ENCODE measurements around the gene SNAPC2.

SNAPC2 gene

GRCh38 chr19:7968796-7969554 is 48.8 kb downstream of the SNAPC2 start:
- no peak overlapping the region for H3K4me3 ChIP-seq (ENCODE audit: low read depth, low read length)
- no peak for DNase-seq (ENCODE audit: low read depth)
- TF ChIP-seq MAX (IDR thresholded peaks at IDR 0.05; ENCODE audit: low read depth, low read length) (no peak), CTCF (IDR thresholded peaks at IDR 0.05; ENCODE audit: low read depth, low read length) (no peak), POLR2A (IDR thresholded peaks at IDR 0.05; ENCODE audit: extremely low read depth, insufficient read length) (no peak), MYC (IDR thresholded peaks at IDR 0.05; ENCODE audit: low read depth, low read length) (no peak)

GRCh38 chr19:7969555-7969939 is 49.4 kb downstream of the SNAPC2 start:
- no peak for DNase-seq (ENCODE audit: low read depth)
- no peak for TF ChIP-seq CTCF (IDR thresholded peaks at IDR 0.05; ENCODE audit: low read depth, low read length)
- TF ChIP-seq POLR2A (IDR thresholded peaks at IDR 0.05; ENCODE audit: extremely low read depth, insufficient read length) = no peak
- no peak for TF ChIP-seq MAX (IDR thresholded peaks at IDR 0.05; ENCODE audit: low read depth, low read length)
- no peak for TF ChIP-seq MYC (IDR thresholded peaks at IDR 0.05; ENCODE audit: low read depth, low read length)
- no peak overlapping the region for H3K4me3 ChIP-seq (ENCODE audit: low read depth, low read length)

- peak; percentile 57 for DNase-seq (ENCODE audit: low read depth)
- H3K4me3 ChIP-seq (ENCODE audit: low read depth, low read length) = no peak overlapping the region
- TF ChIP-seq MYC (IDR thresholded peaks at IDR 0.05; ENCODE audit: low read depth, low read length) (no peak), CTCF (IDR thresholded peaks at IDR 0.05; ENCODE audit: low read depth, low read length) (peak; percentile 78)
Measured at GRCh38 chr19:7970716-7971448, 50.7 kb downstream of the SNAPC2 start.

- no peak for DNase-seq (ENCODE audit: low read depth)
- H3K4me3 ChIP-seq (ENCODE audit: low read depth, low read length) = no peak overlapping the region
- TF ChIP-seq CTCF (IDR thresholded peaks at IDR 0.05; ENCODE audit: low read depth, low read length) (no peak), MYC (IDR thresholded peaks at IDR 0.05; ENCODE audit: low read depth, low read length) (no peak), POLR2A (IDR thresholded peaks at IDR 0.05; ENCODE audit: extremely low read depth, insufficient read length) (no peak), MAX (IDR thresholded peaks at IDR 0.05; ENCODE audit: low read depth, low read length) (no peak)
Measured at GRCh38 chr19:7971553-7972520, 51.7 kb downstream of the SNAPC2 start.

All from NB4 (cell line).